ENCODE data around the gene ZDHHC14. TPM values are rescaled to one million over a fixed set of nuclear protein-coding genes. Genes with fewer than 3 reads are reported as not detected.
"Not testable (repeated sequence)": the region's sequence is repeated elsewhere in the genome, so short reads cannot be mapped to it uniquely, and the experiment has no call there.

The ZDHHC14 gene
- total RNA-seq, 2 donors from 2014 or later, result 13.0 to 19.1 TPM

GRCh38 chr6:157381631-157382621 is 936 bp downstream of the ZDHHC14 start:
- no peaks in the 10 kb centered on the region for H3K27me3 ChIP-seq
- TF ChIP-seq, protein P1, sequence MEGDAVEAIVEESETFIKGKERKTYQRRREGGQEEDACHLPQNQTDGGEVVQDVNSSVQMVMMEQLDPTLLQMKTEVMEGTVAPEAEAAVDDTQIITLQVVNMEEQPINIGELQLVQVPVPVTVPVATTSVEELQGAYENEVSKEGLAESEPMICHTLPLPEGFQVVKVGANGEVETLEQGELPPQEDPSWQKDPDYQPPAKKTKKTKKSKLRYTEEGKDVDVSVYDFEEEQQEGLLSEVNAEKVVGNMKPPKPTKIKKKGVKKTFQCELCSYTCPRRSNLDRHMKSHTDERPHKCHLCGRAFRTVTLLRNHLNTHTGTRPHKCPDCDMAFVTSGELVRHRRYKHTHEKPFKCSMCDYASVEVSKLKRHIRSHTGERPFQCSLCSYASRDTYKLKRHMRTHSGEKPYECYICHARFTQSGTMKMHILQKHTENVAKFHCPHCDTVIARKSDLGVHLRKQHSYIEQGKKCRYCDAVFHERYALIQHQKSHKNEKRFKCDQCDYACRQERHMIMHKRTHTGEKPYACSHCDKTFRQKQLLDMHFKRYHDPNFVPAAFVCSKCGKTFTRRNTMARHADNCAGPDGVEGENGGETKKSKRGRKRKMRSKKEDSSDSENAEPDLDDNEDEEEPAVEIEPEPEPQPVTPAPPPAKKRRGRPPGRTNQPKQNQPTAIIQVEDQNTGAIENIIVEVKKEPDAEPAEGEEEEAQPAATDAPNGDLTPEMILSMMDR (IDR thresholded peaks at IDR 0.05), result peak in 1 of 2 donors; percentile 15

DNA sequence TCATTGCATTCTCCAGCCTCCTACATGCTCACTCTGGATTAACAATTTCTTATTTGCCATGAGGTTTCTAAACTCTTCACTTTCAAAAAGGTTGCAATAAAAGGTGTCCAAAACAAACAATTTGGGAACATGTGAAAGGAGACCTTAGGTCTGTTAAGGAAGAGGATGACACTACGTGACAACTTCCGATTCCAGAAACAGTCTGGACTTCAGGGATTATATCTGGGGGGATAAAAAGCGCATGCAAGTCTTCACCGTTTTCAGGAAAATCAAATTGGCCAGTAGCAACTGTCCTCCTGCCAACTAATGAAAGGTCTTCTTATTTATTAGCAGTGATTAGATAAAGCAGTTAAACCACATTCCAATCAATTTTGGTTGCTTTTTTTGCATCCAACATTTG is 1.8 kb downstream of the ZDHHC14 start:
- H3K4me3 ChIP-seq, result peak overlapping the region; percentile 79 to 96

More at GRCh38 chr6:157381631-157382621, 936 bp downstream of the ZDHHC14 start:
- Histone ChIP-seq H3K9me3 (no peaks in the 10 kb centered on the region), H3K36me3 (no peaks in the 10 kb centered on the region), H3K4me1 (peaks cover 0 to 23% of the 10 kb centered on the region in 2 donors), H3K27ac (peak overlapping the region; percentile 93 to 98), H3K4me3 (peak overlapping the region; percentile 79 to 96)
- DNase-seq (ENCODE audit: low spot score), result peak; percentile 68

DNA sequence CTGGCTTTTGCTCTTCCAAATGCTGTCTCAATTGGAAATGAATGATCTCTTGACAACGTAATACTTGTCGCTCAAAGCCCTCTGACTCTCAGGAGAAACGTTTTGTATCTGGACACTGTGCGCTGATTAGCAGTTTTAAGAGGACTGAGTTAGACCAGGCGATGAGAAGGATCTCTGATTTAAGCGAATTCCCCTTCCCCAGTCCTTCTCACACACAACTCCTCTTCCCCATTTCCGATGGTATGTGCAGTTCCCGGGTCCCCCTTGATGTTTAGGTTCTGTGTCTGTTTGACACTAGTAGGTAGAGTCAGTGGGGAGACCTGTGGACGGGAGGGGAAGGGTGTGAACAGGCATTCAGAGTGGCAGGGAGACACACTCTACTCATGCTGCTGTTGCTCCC is 2.5 kb downstream of the ZDHHC14 start:
- no peaks in the 10 kb centered on the region for H3K9me3 ChIP-seq
- TF ChIP-seq, protein P1 (IDR thresholded peaks at IDR 0.05), result no peak
- no peaks in the 10 kb centered on the region for H3K36me3 ChIP-seq
- H3K4me3 ChIP-seq, result no peak overlapping the region
- no peaks in the 10 kb centered on the region for H3K27me3 ChIP-seq
- no peak overlapping the region for H3K27ac ChIP-seq
- peaks cover 0 to 23% of the 10 kb centered on the region in 2 donors for H3K4me1 ChIP-seq
- no peak for DNase-seq (ENCODE audit: low spot score)

More for the DNA sequence above, 1.8 kb downstream of the ZDHHC14 start:
- Histone ChIP-seq H3K4me1 (peaks cover 0 to 23% of the 10 kb centered on the region in 2 donors), H3K27ac (no peak overlapping the region), H3K27me3 (no peaks in the 10 kb centered on the region), H3K9me3 (no peaks in the 10 kb centered on the region), H3K36me3 (no peaks in the 10 kb centered on the region)
- DNase-seq (ENCODE audit: low spot score), result no peak
- TF ChIP-seq, protein P1 (IDR thresholded peaks at IDR 0.05), result no peak

- H3K4me1 ChIP-seq, result peaks cover 0 to 23% of the 10 kb centered on the region in 2 donors
- H3K27me3 ChIP-seq; H3K36me3 ChIP-seq; DNase-seq (ENCODE audit: low spot score); H3K4me3 ChIP-seq; H3K9me3 ChIP-seq; H3K27ac ChIP-seq: not testable (repeated sequence)
Measured at GRCh38 chr6:157384962-157385361, 4.0 kb downstream of the ZDHHC14 start.

GRCh38 chr6:157385482-157385881 is 4.5 kb downstream of the ZDHHC14 start:
- H3K4me3 ChIP-seq, result no peak overlapping the region
- no peak for DNase-seq (ENCODE audit: low spot score)
- H3K9me3 ChIP-seq, result peaks cover 0 to 8% of the 10 kb centered on the region in 2 donors
- TF ChIP-seq, protein P1 (IDR thresholded peaks at IDR 0.05), result no peak
- no peak overlapping the region for H3K27ac ChIP-seq
- H3K4me1 ChIP-seq, result peaks cover 0 to 23% of the 10 kb centered on the region in 2 donors
- H3K27me3 ChIP-seq, result no peaks in the 10 kb centered on the region
- no peaks in the 10 kb centered on the region for H3K36me3 ChIP-seq

- Histone ChIP-seq H3K4me1 (peaks cover 0 to 23% of the 10 kb centered on the region in 2 donors), H3K9me3 (peaks cover 0 to 13% of the 10 kb centered on the region in 2 donors), H3K27me3 (no peaks in the 10 kb centered on the region), H3K27ac (no peak overlapping the region), H3K4me3 (no peak overlapping the region), H3K36me3 (no peaks in the 10 kb centered on the region)
- TF ChIP-seq, protein P1 (IDR thresholded peaks at IDR 0.05), result no peak
- no peak for DNase-seq (ENCODE audit: low spot score)
Measured at GRCh38 chr6:157386023-157386422, 5.0 kb downstream of the ZDHHC14 start.
